SW 1271 (cell line): Measurements from ENCODE around the gene ZNF467.

ENCODE experiments used
- DNase-seq, 2 experiments: peaks; one replicate each; lab custom pipeline; 2025; lab: John Stamatoyannopoulos, UW

ZNF467 gene

GRCh38 chr7:149773446-149774236, at the start of gene ZNF467:
ZNF467 (minus strand) TSS chr7:149773588; CDS start chr7:149771032, 2,556 bp downstream.
- peak in 1 of 2 experiments; percentile 73 for DNase-seq

DNA sequence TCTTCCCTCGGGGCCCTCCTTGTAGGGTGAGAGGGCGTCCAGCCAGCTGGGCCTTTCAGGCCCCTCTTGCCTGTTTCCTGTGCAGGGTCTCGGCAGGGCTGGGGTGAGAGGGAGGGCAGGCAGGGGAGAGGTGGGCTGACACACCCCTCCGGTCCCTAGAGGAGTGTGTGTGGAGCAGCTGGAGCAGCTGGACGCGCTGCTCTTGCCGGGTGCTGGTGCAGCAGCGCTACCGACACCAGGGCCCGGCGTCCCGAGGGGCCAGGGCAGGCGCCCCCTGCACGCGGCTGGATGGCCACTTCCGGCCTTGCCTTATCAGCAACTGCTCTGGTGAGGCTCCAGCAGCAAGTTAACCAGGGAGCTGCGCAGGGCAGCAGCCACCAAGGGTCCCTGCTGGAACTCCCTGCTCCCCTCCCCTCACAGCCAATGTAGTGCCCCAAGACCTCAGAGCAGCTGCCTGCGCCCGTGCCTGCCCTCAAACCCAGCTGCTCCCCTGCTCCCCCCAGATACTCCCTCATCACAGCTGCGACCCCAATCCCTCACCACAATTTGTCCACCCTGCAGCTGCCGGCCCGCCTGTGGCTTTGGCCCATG, 49.1 kb upstream of the ZNF467 start:
- no peak for DNase-seq

GRCh38 chr7:149821191-149822148, 48.1 kb upstream of the ZNF467 start:
- DNase-seq: no peak

GRCh38 chr7:149820622-149821190, 47.3 kb upstream of the ZNF467 start:
- DNase-seq: no peak

DNA sequence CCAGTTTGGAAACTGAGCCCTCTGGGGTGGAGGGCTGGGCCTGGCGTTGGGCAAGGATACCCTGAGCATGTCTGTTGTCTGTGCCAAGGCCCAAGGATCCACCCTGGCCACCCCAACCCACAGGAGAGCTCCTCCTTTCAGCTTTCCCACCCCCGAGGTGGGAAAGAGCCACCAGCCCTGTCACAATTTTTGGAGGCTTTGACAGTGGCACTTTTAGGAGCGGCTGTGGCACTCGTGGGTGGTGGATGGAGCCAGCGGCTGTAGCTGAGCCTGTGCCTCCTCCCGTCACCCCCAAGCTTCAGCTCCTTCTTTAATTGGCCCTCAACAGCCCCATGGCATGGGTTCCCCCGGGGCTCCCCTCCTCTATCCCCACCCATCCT, 46.6 kb upstream of the ZNF467 start:
- no peak for DNase-seq

DNA sequence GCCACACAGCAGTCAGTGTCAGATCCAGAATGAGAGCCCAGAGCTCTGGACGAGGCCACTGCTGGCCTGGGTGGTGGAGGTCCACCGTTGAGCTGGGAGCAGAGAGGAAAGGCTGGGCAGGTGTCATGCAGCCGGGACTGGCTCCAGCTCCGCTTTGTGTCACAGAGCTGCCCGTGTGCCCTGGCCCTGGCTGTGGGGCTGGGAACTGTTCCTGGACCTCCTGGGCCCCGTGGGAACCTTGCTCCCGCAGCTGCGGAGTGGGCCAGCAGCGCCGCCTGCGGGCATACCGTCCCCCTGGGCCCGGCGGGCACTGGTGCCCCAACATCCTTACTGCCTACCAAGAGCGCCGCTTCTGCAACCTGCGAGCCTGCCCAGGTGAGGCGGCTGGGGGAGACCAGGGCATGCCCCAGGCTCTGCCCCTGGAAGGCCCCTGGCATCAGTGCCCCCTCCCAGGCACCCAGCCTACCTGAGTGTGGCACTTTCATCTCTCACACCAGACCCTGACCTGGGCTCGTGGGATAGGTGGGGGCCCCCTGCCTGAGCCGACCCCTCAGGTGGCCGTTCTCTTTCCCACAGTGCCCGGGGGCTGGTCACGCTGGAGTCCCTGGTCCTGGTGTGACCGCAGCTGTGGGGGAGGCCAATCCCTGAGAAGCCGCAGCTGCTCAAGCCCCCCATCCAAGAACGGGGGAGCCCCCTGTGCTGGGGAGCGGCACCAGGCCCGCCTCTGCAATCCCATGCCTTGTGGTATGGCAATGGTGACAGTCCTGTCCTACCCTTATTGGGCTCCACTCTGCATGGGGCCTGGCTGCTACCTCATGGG, 46.0 kb upstream of the ZNF467 start:
- DNase-seq: no peak

GRCh38 chr7:149818536-149818840, 45.1 kb upstream of the ZNF467 start:
- DNase-seq: no peak

- no peak for DNase-seq
Observed at GRCh38 chr7:149817836-149818535, 44.6 kb upstream of the ZNF467 start.

DNA sequence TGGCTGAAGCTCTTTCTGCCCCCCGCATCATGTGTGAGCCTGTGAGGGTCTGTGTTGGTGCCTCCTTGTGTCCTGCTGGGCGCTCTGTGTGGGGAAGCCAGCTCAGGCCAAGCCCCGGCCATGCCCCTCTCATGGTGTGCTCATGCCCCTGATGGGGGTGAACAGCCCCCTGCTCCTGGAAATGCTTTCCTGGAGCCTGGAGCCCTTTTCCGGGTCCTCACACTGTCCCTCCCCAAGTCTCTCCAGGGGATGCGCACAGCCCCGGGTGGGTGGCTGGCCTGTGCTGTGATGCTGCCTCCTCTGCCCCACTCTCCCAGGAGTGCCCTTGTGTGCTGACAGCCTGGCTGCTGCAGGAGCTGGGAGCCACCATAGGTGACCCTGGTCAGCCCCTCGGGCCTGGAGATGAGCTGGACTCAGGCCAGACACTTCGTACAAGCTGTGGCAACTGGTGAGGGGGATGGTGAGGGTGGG, 43.9 kb upstream of the ZNF467 start:
- no peak for DNase-seq

- no peak for DNase-seq
Observed at GRCh38 chr7:149816794-149817193, 43.4 kb upstream of the ZNF467 start.

GRCh38 chr7:149816267-149816751, 42.9 kb upstream of the ZNF467 start:
- no peak for DNase-seq

DNA sequence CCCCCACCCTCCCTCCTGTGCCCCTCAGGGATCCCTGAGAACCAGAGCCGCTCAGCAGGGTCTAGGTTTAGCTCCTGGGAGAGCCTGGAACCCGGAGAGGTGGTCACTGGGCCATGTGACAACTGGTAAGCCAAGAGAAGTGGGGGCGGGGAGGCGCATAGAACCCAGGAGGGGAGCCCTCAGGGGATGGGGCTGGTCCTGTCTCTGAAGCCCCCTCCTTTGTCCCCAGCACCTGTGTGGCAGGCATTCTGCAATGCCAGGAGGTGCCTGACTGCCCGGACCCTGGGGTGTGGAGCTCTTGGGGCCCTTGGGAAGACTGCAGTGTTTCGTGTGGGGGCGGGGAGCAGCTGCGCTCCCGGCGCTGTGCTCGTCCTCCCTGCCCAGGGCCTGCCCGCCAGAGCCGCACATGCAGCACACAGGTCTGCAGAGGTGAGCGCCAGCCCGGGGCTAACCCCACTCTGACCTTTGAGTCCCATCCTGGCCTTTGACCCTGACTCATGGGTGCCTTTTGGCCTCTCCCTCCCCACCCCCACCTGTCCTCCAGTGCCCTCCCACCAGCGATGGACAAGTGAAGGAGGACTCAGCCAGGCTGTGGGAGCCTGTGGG, 42.4 kb upstream of the ZNF467 start:
- DNase-seq: no peak

DNA sequence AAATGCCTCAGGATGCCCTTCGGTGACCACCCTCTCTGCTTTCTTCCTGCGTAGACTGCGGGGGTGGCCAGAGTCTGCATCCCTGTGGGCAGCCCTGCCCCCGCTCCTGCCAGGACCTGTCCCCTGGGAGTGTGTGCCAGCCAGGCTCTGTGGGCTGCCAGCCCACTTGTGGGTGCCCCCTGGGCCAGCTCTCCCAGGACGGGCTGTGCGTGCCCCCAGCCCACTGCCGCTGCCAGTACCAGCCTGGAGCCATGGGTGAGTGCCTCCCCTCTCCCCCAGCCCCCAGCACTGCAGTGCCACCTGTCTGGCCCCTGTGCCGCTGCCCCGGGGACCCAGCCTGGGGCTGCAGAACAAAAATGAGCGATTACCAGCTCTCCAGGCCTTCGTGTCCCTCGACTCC, 41.7 kb upstream of the ZNF467 start:
- no peak for DNase-seq

- DNase-seq: no peak
Observed at GRCh38 chr7:149814494-149814893, 41.1 kb upstream of the ZNF467 start.

DNA sequence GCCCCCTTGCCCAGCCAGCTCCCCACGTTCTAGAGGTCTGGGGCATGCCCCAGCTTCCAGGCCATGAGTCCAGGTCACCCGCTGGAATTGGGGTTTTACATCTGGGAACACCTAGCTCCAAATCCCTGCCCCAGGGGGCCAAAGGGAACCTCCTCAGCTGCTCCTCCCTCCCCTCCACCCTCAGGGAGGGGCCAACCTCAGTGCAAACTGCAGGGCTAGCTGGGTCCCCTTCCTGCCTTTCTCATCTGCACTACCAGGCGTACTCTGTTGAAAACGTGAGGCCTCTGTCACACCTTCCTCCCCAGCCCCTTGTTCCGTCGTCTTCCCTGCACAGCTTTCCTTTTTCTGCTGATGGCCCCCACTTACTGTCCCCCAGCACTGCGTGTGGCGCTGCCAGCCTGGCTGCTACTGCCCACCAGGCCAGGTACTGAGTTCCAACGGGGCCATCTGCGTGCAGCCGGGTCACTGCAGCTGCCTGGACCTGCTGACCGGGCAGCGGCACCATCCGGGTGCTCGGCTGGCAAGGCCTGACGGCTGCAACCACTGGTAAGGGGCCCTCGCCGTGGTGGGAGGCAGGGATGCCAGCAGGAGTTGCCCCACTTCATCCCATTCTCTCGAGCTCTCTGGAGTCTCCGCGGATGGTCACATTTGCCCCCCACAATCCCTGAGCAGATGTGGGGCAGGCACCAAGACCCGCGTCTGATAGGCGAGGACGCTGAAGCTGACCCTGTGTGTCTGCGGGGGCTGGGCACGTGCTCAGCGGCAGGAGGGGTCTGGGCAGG, 40.1 kb upstream of the ZNF467 start:
- no peak for DNase-seq

DNA sequence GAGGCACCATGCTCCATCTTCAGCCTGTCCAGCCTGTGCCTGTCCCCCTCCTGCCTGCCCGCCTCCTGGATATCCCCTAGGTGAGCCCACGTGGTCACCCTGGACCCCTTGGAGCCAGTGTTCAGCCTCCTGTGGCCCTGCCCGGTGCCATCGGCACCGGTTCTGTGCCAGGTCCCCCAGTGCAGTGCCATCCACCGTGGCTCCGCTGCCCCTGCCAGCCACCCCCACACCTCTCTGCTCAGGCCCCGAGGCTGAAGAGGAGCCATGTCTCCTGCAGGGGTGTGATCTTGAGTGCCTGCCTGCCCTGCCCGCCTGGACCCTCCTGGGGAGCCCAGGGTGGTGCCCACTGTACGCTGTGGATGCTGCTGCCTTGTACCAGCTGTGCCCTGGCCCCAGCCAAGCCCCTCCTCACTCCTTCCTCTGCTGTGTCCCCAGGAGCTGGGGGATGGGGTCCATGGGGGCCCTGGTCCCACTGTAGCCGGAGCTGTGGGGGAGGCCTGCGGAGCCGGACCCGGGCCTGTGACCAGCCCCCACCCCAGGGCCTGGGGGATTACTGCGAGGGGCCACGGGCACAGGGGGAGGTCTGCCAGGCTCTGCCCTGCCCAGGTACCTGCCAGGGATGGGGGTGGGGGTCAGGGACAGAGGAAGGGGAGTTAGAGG, 38.6 kb upstream of the ZNF467 start:
- no peak for DNase-seq

DNA sequence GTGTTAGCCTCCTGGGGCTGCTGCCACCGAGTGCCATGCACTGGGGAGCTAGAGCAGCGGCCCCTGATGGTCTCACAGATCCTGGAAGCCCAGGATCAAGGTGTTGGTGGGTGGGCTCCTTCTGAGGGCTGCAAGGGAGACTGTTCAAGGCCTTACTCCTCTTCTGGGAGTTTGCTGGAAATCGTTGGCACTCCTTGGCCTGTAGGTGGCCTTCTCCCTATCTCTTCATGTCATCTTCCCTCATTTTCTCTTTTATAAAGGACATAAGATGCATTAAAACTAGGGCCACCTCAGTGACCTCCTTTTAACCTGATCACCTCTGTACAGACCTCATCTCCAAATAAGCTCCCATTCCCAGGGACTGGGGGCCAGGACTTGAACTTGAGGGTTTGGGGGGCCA, 37.8 kb upstream of the ZNF467 start:
- peak in 1 of 2 experiments; percentile 21 for DNase-seq

GRCh38 chr7:149809215-149809614, 35.8 kb upstream of the ZNF467 start:
- no peak for DNase-seq

DNA sequence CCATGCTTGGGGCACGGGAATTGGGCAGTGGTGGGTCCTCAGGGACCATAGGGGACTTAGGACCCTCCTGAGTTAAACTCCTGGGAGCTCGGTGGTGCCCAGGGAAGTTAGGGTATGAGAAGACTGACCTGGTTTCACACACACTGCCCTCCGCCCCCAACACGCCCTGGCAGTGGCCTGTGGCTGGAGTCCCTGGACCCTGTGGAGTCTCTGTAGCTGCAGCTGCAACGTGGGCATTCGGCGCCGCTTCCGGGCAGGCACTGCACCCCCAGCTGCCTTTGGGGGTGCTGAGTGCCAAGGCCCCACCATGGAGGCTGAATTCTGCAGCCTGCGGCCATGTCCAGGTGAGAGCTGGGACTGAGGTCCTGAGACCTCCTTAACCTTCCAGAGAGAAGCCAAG, 34.9 kb upstream of the ZNF467 start:
- no peak for DNase-seq
